ENCODE data around the gene DHCR24. TPM values are rescaled to one million over a fixed set of nuclear protein-coding genes. Genes with fewer than 3 reads are reported as not detected.

DHCR24 gene
- total RNA-seq, 1 donor from 2014 or later, result 149 TPM

- TF ChIP-seq CTCF (conservative IDR thresholded peaks at IDR 0.05), result no peak
- Mint-ChIP-seq H3K4me3 (no peak overlapping the region), H3K27me3 (no peaks in the 10 kb centered on the region), H3K9me3 (no peaks in the 10 kb centered on the region), H3K27ac (no peak overlapping the region), H3K36me3 (peaks cover 34% of the 10 kb centered on the region), H3K4me1 (ENCODE audit: unreplicated experiment) (peaks cover 34% of the 10 kb centered on the region)
- DNase-seq (ENCODE audit: extremely low spot score, unreplicated experiment), result no peak
These were observed 29.0 kb downstream of the DHCR24 start for GRCh38 chr1:54857746-54858561.

GRCh38 chr1:54857141-54857540 lies 29.9 kb downstream of the DHCR24 start:
- no peak for DNase-seq (ENCODE audit: extremely low spot score, unreplicated experiment)
- H3K4me3 Mint-ChIP-seq, result no peak overlapping the region
- H3K4me1 Mint-ChIP-seq (ENCODE audit: unreplicated experiment), result peaks cover 32% of the 10 kb centered on the region
- peaks cover 29% of the 10 kb centered on the region for H3K36me3 Mint-ChIP-seq
- TF ChIP-seq CTCF (conservative IDR thresholded peaks at IDR 0.05), result no peak
- no peak overlapping the region for H3K27ac Mint-ChIP-seq
- H3K9me3 Mint-ChIP-seq, result no peaks in the 10 kb centered on the region
- H3K27me3 Mint-ChIP-seq, result no peaks in the 10 kb centered on the region

GRCh38 chr1:54854381-54855020 lies 32.5 kb downstream of the DHCR24 start:
- peaks cover 13% of the 10 kb centered on the region for H3K36me3 Mint-ChIP-seq

GRCh38 chr1:54853793-54854370 lies 33.1 kb downstream of the DHCR24 start:
- peaks cover 13% of the 10 kb centered on the region for H3K36me3 Mint-ChIP-seq
- no peak overlapping the region for H3K27ac Mint-ChIP-seq
- TF ChIP-seq CTCF (conservative IDR thresholded peaks at IDR 0.05), result no peak
- no peak overlapping the region for H3K4me3 Mint-ChIP-seq
- no peak for DNase-seq (ENCODE audit: extremely low spot score, unreplicated experiment)
- H3K27me3 Mint-ChIP-seq, result no peaks in the 10 kb centered on the region
- peaks cover 14% of the 10 kb centered on the region for H3K4me1 Mint-ChIP-seq (ENCODE audit: unreplicated experiment)
- no peaks in the 10 kb centered on the region for H3K9me3 Mint-ChIP-seq

More at GRCh38 chr1:54854381-54855020, 32.5 kb downstream of the DHCR24 start:
- DNase-seq (ENCODE audit: extremely low spot score, unreplicated experiment), result no peak
- Mint-ChIP-seq H3K27me3 (no peaks in the 10 kb centered on the region), H3K27ac (no peak overlapping the region), H3K4me1 (ENCODE audit: unreplicated experiment) (peaks cover 14% of the 10 kb centered on the region), H3K4me3 (no peak overlapping the region), H3K9me3 (no peaks in the 10 kb centered on the region)
- no peak for TF ChIP-seq CTCF (conservative IDR thresholded peaks at IDR 0.05)

DNA sequence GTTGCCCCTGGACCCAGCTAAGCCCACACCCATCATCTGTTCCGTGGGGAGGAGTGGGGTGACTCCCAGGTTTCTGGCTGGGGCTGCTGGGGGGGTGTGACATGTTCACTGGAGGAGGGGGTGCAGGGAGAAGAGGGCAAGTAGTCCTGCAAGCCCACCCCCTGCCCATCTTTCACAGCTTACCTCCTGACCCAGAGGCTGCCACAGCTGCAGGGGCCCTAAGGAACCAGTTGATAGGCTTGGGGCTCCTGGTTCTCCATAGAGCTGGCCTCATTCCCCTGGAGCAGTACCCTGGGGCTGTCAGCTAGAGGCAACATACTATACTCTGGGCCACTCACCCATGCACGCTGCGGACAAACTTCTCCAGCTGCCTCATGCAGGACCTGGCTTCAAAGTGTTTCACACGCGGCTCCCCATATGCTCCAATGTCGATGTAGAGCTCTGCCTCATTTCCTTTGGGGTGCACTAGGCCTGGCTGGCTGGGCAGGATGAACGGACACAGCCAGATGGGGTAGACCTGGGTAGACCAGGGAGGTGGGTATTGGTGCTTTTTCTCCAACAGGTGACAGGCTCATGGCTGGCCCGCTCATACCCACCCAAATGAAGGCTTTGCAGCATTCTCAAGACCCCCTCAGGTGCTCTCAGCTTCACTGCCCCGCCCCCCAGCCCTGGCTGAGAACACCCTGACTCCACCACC lies 33.8 kb downstream of the DHCR24 start:
- H3K27ac Mint-ChIP-seq, result no peak overlapping the region
- H3K4me3 Mint-ChIP-seq, result no peak overlapping the region
- no peak for TF ChIP-seq CTCF (conservative IDR thresholded peaks at IDR 0.05)
- no peak for DNase-seq (ENCODE audit: extremely low spot score, unreplicated experiment)
- H3K27me3 Mint-ChIP-seq, result no peaks in the 10 kb centered on the region
- no peaks in the 10 kb centered on the region for H3K9me3 Mint-ChIP-seq
- peaks cover 12% of the 10 kb centered on the region for H3K4me1 Mint-ChIP-seq (ENCODE audit: unreplicated experiment)
- peaks cover 12% of the 10 kb centered on the region for H3K36me3 Mint-ChIP-seq
